Stimulated activated naive CD4-positive, alpha-beta T cell treated with Interleukin-2 at 50 U/mL for 16 hours (primary cell): ENCODE results near the gene SYNGR1.
"Not testable (repeated sequence)": the region's sequence is repeated elsewhere in the genome, so short reads cannot be mapped to it uniquely, and the experiment has no call there.

Experiments
- DNase-seq: peaks from one replicate; lab custom pipeline; 2025; lab: John Stamatoyannopoulos, UW

The SYNGR1 gene

GRCh38 chr22:39317084-39317774 lies 32.6 kb upstream of the SYNGR1 start:
- DNase-seq = peak; percentile 15

DNA sequence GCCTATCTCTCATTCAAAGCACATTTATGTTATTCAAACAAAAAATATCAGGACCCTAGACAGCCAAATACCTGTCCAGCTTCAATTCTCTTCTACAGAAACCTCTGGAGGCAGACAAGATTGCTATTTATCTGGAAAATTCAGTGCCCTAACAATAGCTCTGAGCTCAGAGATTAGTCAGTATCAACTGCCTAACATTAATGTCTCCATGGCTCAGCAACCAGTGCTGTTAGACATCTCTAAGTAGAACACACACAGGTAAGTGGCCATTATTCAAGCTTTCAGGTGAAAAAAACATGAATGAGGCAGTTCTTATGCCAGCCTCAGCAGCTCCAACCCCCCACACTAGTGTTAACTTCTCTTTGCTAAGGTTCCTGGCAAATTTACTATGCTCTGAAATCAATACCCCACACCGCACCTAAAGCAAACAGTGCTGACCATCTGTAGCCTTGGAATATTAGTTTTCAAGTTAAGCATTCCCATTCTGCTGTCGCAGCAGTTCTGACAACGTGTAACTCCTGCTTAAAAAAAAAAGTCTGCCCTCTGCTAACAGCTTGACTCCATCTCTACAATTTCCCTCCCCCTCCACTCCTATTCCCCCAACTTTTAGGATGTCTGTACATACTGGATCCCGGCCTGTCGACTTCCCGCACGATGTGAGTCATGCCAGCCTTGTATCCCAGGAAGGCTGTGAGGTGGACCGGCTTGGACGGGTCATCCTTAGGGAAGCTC lies 31.9 kb upstream of the SYNGR1 start:
- no peak for DNase-seq

DNA sequence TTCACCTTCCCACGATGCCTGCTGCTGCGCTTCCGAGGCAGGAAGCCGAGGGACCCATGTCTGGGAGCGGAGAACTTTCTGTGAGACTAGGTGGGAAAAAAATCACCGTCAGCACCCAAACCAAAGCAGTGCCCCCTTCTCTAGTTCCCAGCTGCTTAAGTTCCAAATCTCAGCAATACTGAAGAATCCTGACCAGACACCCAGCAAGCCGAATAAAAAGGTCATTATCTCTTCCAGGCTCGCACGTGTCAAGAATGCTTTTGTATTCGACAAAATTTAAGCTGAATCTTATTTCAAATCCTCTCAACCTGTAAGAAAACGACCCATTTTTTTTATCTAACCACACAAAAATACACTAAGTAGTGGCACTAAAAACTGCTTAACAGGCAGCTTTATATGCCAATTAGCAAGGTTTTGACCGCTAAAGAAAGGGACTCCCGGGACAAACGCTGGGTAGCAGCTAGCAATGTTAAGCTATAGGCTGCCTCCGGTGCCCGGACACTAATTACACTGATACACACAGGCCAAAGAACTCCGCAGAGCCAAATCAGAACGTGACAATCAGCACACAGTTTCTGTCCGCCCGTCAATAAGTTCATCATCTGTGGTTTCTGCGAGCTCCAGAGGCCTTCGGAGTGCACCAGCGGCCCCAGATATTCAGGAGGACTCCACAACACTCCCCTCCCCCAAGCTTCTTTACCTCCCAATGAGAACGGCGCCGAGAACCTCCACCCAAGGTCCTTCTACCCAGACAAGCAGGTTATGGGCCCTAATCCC lies 31.1 kb upstream of the SYNGR1 start:
- DNase-seq = no peak

DNA sequence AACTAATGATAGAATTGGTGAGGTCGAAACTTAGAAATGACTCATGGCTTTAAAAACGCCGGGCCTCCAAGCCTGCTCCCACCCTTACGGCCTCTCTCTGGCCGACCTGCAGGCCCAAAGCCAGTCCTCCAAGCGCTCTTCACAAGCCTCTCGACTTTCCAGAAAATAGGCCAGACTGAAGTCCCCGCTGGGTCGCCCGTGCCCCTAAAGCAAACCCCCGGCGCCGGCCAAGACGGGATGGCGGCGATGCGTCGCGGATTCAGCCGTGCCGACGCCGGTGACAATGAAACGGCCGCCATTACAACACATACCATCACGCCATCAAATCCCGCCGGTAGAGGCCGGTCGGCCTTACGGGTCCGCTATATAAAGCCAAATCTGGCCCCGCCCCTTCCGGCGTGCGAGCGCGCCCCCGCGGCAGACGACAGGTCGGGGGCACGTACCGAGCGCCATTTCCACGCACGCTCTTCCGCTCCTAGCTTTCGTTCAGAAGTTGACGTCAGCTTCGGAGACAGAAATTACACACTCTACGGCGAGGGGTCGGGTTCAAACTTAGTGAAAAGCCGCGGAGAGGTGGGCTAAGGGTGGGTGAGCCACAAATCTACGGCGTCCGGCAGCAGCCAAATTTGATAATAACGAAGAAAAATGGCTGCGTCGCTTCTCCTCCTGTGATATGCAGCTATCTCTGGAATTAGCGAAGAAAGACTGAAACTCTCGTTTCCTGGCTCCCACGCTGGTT lies 30.3 kb upstream of the SYNGR1 start, which contains the start of gene RPL3:
Gene RPL3 (minus strand): TSS at position 340 of the 739 bp plus-strand sequence. CDS start 26 bp downstream, at position 314.
- peak; percentile 92 for DNase-seq

DNA sequence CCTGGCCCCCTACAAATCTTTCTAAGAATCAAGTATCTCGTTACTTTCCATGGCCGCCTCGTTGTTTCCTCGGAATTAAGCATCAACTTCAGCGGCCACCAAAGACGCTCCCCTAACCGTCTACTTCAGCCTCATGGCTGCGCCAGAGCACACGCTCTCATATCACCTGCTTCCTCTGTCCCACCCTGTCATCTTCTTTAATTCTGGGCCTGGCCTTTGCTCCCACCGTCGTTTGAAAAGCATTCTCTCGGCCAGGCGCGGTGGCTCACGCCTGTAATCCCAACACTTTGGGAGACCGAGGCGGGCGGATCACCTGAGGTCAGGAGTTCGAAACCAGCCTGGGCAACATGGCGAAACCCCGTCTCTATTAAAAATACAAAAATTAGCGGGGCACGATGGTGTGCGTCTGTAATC lies 29.2 kb upstream of the SYNGR1 start:
- not testable (repeated sequence) for DNase-seq

DNA sequence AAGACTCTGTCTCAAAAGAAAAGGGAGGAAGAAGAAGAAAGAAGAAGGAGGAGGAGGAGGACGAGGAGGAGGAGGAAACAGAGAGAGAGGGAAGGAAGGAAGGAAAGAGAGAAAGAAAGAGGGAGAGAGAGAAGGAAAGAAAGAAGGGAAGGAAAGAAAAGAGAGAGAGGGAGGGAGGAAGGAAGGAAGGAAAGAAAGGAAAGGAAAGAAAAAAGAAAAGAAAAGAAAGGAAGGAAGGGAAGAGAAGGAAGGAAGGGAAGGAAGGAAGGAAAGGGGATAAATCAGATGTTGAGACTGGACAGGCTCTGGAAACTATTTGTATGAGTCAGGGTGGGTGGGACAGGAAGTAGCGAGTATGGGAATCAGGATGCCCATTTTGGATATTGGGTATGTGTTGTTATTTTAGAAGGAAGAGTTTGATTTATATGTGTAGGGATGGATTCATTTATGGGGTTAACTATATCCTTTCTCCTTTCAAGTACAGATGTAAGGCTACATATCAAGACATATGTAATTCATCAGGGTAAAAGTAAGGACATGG lies 24.3 kb upstream of the SYNGR1 start:
- DNase-seq = no peak

DNA sequence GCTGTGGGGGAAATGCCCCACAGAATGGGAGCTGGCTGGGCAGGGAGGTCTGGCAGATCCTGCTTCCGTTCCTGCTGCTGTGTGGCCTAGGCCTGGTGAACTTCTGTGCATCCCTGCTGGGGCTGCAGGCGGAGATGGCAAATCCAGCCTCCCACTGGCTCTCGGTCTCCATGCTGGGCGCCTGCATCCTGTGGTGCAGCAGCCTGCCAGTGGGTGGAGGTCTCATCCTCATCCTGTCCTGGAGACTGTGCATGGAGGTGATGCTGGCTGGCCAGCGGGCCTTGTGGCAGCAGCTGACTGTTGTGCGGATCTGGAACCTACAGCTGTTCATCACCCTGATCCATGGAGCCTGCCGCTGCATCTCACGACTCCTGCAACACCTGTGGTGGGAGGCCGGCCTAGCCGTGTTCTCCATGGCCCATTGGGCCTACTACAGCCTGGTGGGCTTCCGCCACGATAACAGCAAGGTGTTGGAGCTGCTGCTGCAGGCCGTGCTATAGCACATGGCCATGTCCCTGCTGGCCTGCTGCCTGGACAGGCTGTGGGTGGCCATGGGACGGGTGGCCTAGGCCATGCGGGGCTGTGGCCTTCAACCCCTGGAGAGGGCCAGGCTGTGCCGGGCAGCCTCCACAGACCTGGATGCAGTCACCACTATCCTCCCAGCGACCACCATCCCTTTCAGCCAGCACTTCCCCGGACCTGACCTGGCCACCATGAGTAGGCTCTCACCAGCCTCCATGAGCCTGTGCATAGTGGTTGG lies 21.6 kb upstream of the SYNGR1 start:
- no peak for DNase-seq

GRCh38 chr22:39330553-39330952 lies 19.2 kb upstream of the SYNGR1 start:
- DNase-seq = not testable (repeated sequence)

- no peak for DNase-seq
Observed at GRCh38 chr22:39332441-39333064, 17.2 kb upstream of the SYNGR1 start.

- DNase-seq = no peak
Observed at GRCh38 chr22:39336411-39336810, 13.4 kb upstream of the SYNGR1 start.

- DNase-seq = not testable (repeated sequence)
Observed at GRCh38 chr22:39339775-39340174, 10.0 kb upstream of the SYNGR1 start.

- no peak for DNase-seq
Observed at GRCh38 chr22:39341179-39341578, 8.6 kb upstream of the SYNGR1 start.

- DNase-seq = peak; percentile 28
Observed at GRCh38 chr22:39343259-39344045, 6.3 kb upstream of the SYNGR1 start.

DNA sequence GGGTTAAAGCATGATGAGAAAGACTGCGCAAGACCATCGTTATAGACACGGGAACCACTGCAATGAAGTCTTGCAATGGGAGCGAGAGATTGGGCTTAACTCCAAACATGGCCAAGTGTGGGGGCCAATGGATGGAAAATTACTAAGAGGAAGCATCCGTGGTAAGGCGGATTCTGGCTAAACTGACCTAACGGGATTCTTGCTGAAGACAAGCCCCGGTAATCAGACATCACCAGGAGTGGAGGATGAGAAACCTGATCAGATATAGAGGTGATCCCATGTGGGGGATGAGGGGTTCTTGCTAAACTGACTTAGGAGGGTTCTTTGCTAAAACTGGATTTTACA lies 5.8 kb upstream of the SYNGR1 start:
- no peak for DNase-seq

- DNase-seq = no peak
Observed at GRCh38 chr22:39345231-39345630, 4.6 kb upstream of the SYNGR1 start.

DNA sequence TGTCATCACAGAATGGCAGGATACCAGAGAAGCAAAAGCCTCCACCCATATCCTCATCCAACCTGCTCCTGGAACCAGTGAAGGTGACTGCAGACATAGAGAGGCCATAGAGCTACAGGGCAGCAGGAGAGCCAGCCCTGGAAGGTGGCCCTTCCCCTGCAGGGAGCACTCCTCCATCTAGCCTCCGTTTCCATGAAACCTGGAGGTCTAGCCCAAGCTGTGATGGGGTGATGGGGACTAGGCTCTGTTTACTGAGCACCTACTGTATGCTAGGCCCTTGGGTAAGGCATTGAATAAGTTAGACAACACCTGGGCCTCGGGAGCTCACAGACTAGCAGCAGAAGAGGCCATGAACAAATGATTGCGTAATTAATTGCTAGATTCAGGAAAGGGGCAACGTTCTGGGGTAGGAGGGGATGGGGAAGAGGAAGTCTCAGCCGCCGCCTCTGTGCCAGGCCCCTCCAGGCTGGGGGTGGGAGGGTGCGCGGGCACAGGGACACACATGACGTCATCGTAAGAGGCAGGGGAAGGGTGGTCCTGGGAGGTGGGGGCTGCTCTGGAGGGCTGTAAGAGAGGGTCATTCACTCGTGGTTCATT lies 784 bp upstream of the SYNGR1 start:
- no peak for DNase-seq

GRCh38 chr22:39349506-39349966 lies 255 bp upstream of the SYNGR1 start:
- DNase-seq = no peak

DNA sequence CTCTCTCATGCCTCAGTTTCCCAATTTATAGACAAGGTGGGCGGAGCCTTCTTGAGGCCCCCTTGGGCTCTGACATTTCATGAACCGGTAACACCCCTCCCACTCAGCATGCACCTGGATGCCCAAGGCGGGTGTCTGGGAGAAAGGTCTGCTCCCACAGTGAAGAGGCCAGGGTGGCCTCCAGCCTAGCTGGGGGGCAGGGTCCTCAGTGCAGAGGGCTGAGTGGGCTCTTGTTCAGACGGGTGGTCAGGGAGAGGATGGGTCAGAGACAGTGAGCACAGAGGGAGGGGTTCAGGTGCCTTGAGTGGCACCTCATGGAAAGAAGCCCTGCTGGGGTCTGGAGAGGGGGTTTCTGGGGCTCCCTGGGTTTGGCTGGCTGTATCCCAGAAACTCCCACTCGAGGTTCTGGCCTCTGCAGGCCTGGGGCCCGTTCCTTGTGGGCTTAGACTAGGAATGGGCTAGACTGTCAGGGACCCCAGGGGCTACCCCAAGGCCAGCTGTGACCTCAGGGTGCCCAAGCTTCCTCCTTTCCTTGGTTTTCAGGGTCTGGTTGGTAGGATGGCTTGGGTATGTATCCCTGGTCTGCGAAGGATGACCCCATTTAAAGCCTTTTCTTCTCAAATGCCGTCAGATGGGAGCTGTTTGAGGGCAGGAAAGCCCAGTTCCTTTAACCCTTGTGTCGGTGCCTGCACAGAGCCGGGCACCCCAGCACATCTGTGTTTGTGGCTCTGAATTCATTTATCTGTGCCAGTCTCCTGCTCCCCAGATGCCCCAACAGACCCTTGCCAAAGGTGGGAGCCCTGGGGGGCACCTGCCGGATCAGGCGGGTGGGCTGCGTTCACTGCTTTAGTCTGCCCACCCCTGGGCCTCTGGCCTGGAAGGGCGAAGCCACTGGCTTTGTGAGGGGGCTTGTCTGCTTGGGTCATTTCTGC lies 1.2 kb downstream of the SYNGR1 start:
- no peak for DNase-seq
